Peyer's patch (tissue), 4 donors: ENCODE measurements around the gene UTP4. TPM values are rescaled to one million over a fixed set of nuclear protein-coding genes. Genes with fewer than 3 reads are reported as not detected.

Experiments
- DNase-seq, 3 donors: peaks; one replicate each; pipeline ENCODE4 v3.0.0-alpha.2; 2017 to 2019
- H3K27ac ChIP-seq, 4 donors: fragments of 200-600 bp; sonication (generic); one replicate each; pipeline ENCODE4 v1.5.1; 2016 to 2019
- H3K27me3 ChIP-seq, 2 donors: fragments of 200-600 bp; sonication (generic); one replicate each; pipeline ENCODE4 v1.5.1; 2019
- H3K36me3 ChIP-seq, 3 donors: fragments of 200-600 bp; sonication (generic); one replicate each; pipeline ENCODE4 v1.5.1; 2016 to 2019
- H3K4me1 ChIP-seq, 4 donors: fragments of 200-600 bp; sonication (generic); one replicate each; pipeline ENCODE4 v1.5.1; 2016 to 2019
- H3K4me3 ChIP-seq, 4 donors: fragments of 200-600 bp; sonication (generic); 1 replicate in 3 of 4; 2 replicates in 1 of 4; pipeline ENCODE4 v1.5.1; 2016 to 2019; ENCODE audit warnings: mild to moderate bottlenecking in 1 of 4
- H3K9me3 ChIP-seq, 4 donors: fragments of 200-600 bp; sonication (generic); one replicate each; pipeline ENCODE4 v1.5.1; 2016 to 2019; ENCODE audit warnings: mild to moderate bottlenecking in 1 of 4
- CTCF ChIP-seq, 6 experiments: fragments of 450-650 bp in 4 of 6; fragments of 200-600 bp in 2 of 6; sonication (generic) in 1 of 6; IDR thresholded peaks; one replicate each; pipeline ENCODE4 v1.5.1; 2017 to 2019; ENCODE audit warnings: antibody characterized with exemption in 6 of 6, mild to moderate bottlenecking in 3 of 6, moderate library complexity in 1 of 6
- POLR2A ChIP-seq, 2 donors: fragments of 450-650 bp; IDR thresholded peaks; one replicate each; pipeline ENCODE4 v1.5.1; 2017; ENCODE audit warnings: antibody characterized with exemption in 2 of 2, mild to moderate bottlenecking in 2 of 2, moderate library complexity in 2 of 2
- total RNA-seq, 4 donors: library from RNA; depleted of rRNA; stranded (reverse); fragments of >200 nt; gene quantifications; one replicate each; pipeline ENCODE4 v1.1.0, GENCODE V29; 2016

UTP4 gene
- total RNA-seq, 4 donors from 2014 or later = 8.9 to 19.4 (median 13.1) TPM

GRCh38 chr16:69088684-69089083 is 43.8 kb upstream of the UTP4 start:
- H3K27ac ChIP-seq = no peak overlapping the region
- TF ChIP-seq POLR2A (IDR thresholded peaks at IDR 0.05) (no peak), CTCF (IDR thresholded peaks at IDR 0.05) (no peak)
- H3K4me3 ChIP-seq = no peak overlapping the region
- H3K27me3 ChIP-seq = no peaks in the 10 kb centered on the region
- H3K36me3 ChIP-seq = no peaks in the 10 kb centered on the region
- no peaks in the 10 kb centered on the region for H3K9me3 ChIP-seq
- DNase-seq = no peak
- peaks cover 0 to 9% (median 0%) of the 10 kb centered on the region in 4 donors for H3K4me1 ChIP-seq

GRCh38 chr16:69089091-69089910 is 43.1 kb upstream of the UTP4 start:
- H3K4me1 ChIP-seq = peaks cover 0 to 9% (median 0%) of the 10 kb centered on the region in 4 donors
- no peak overlapping the region for H3K27ac ChIP-seq
- no peak overlapping the region for H3K4me3 ChIP-seq
- no peaks in the 10 kb centered on the region for H3K36me3 ChIP-seq
- no peak for DNase-seq
- H3K9me3 ChIP-seq = no peaks in the 10 kb centered on the region
- no peaks in the 10 kb centered on the region for H3K27me3 ChIP-seq
- TF ChIP-seq CTCF (IDR thresholded peaks at IDR 0.05) (no peak), POLR2A (IDR thresholded peaks at IDR 0.05) (no peak)

GRCh38 chr16:69093974-69094373 is 38.5 kb upstream of the UTP4 start:
- Histone ChIP-seq H3K9me3 (no peaks in the 10 kb centered on the region), H3K4me1 (peaks cover 0 to 8% (median 0%) of the 10 kb centered on the region in 4 donors), H3K27me3 (no peaks in the 10 kb centered on the region), H3K27ac (no peak overlapping the region), H3K4me3 (no peak overlapping the region), H3K36me3 (no peaks in the 10 kb centered on the region)
- no peak for DNase-seq
- TF ChIP-seq CTCF (IDR thresholded peaks at IDR 0.05) (no peak), POLR2A (IDR thresholded peaks at IDR 0.05) (no peak)

- Histone ChIP-seq H3K36me3 (no peaks in the 10 kb centered on the region), H3K27ac (no peak overlapping the region), H3K9me3 (no peaks in the 10 kb centered on the region), H3K27me3 (no peaks in the 10 kb centered on the region), H3K4me1 (peaks cover 0 to 3% (median 0%) of the 10 kb centered on the region in 4 donors), H3K4me3 (no peak overlapping the region)
- TF ChIP-seq CTCF (IDR thresholded peaks at IDR 0.05) = no peak
- no peak for TF ChIP-seq POLR2A (IDR thresholded peaks at IDR 0.05)
- no peak for DNase-seq
Measured at GRCh38 chr16:69094501-69094900, 37.9 kb upstream of the UTP4 start.

GRCh38 chr16:69095193-69095592 is 37.3 kb upstream of the UTP4 start:
- Histone ChIP-seq H3K27me3 (no peaks in the 10 kb centered on the region), H3K9me3 (no peaks in the 10 kb centered on the region), H3K27ac (no peak overlapping the region), H3K36me3 (no peaks in the 10 kb centered on the region), H3K4me1 (no peaks in the 10 kb centered on the region), H3K4me3 (no peak overlapping the region)
- no peak for DNase-seq
- TF ChIP-seq CTCF (IDR thresholded peaks at IDR 0.05) (no peak), POLR2A (IDR thresholded peaks at IDR 0.05) (no peak)
